ENCODE data around the gene PRKG1. TPM values are rescaled to one million over a fixed set of nuclear protein-coding genes. Genes with fewer than 3 reads are reported as not detected.

PRKG1 gene
- total and polyA plus RNA-seq, 2 experiments from 2014 or later: 18.2 to 21.1 TPM

- Histone ChIP-seq H3K36me3 (ENCODE audit: insufficient read depth) (no peaks in the 10 kb centered on the region), H3K27me3 (ENCODE audit: insufficient read depth) (no peaks in the 10 kb centered on the region), H3K4me2 (no peak overlapping the region), H3F3A (replicated peaks; ENCODE audit: low read depth) (no peaks in the 10 kb centered on the region), H3K4me1 (ENCODE audit: insufficient read depth) (peaks cover 5% of the 10 kb centered on the region), H4K20me1 (replicated peaks; ENCODE audit: insufficient read depth) (no peaks in the 10 kb centered on the region), H3K4me3 (no peak overlapping the region), H3K9me2 (ENCODE audit: insufficient read depth) (no peaks in the 10 kb centered on the region), H3K27ac (ENCODE audit: low read depth) (no peak overlapping the region), H2AFZ (no peak overlapping the region), H3K79me2 (replicated peaks; ENCODE audit: insufficient read depth) (no peaks in the 10 kb centered on the region)
- DNase-seq (ENCODE audit: low spot score) (no peak), ATAC-seq (no peak)
- Mint-ChIP-seq H3K27me3 (ENCODE audit: insufficient read depth, low read depth, poor library complexity) (peaks cover 3% of the 10 kb centered on the region), H3K4me1 (peaks cover 4% of the 10 kb centered on the region), H3K27ac (no peak overlapping the region), H3K36me3 (ENCODE audit: low read depth) (peaks cover 8% of the 10 kb centered on the region; the same call in 2 of the 3 replicates), H3K9me3 (peaks cover 8% of the 10 kb centered on the region; the same call in 1 of the 3 replicates), H3K4me3 (no peak overlapping the region)
- TF ChIP-seq STAT1 (IDR thresholded peaks at IDR 0.05; ENCODE audit: unreplicated experiment) (no peak), REST (IDR thresholded peaks at IDR 0.05; ENCODE audit: unreplicated experiment) (no peak)
These were observed 55.8 kb downstream of the PRKG1 start for GRCh38 chr10:51129946-51130544.

GRCh38 chr10:51137756-51138529 is 63.7 kb downstream of the PRKG1 start:
- no peaks in the 10 kb centered on the region for H3K36me3 Mint-ChIP-seq (ENCODE audit: low read depth)
- DNase-seq (ENCODE audit: low spot score): no peak
- ATAC-seq: no peak
- Histone ChIP-seq H2AFZ (no peak overlapping the region), H3K9me2 (ENCODE audit: insufficient read depth) (no peaks in the 10 kb centered on the region), H3K27ac (ENCODE audit: low read depth) (no peak overlapping the region), H4K20me1 (replicated peaks; ENCODE audit: insufficient read depth) (no peaks in the 10 kb centered on the region), H3K27me3 (ENCODE audit: insufficient read depth) (no peaks in the 10 kb centered on the region), H3K4me2 (no peak overlapping the region), H3K36me3 (ENCODE audit: insufficient read depth) (no peaks in the 10 kb centered on the region), H3K4me1 (ENCODE audit: insufficient read depth) (peaks cover 12% of the 10 kb centered on the region), H3F3A (replicated peaks; ENCODE audit: low read depth) (no peaks in the 10 kb centered on the region), H3K4me3 (no peak overlapping the region), H3K79me2 (replicated peaks; ENCODE audit: insufficient read depth) (no peaks in the 10 kb centered on the region)
- H3K27ac Mint-ChIP-seq: no peak overlapping the region
- H3K9me3 Mint-ChIP-seq: no peaks in the 10 kb centered on the region
- H3K27me3 Mint-ChIP-seq (ENCODE audit: insufficient read depth, low read depth, poor library complexity): no peaks in the 10 kb centered on the region
- H3K4me1 Mint-ChIP-seq: peaks cover 16% of the 10 kb centered on the region
- no peak overlapping the region for H3K4me3 Mint-ChIP-seq
- TF ChIP-seq NANOG (IDR thresholded peaks at IDR 0.05; ENCODE audit: borderline replicate concordance) (no peak), ZNF331 (CRISPR knock-in tag; IDR thresholded peaks at IDR 0.05; ENCODE audit: low read depth) (no peak), CREB1 (CRISPR knock-in tag; IDR thresholded peaks at IDR 0.05; ENCODE audit: low read depth) (no peak), POLR2AphosphoS5 (IDR thresholded peaks at IDR 0.05; ENCODE audit: low read depth) (no peak), JUNB (IDR thresholded peaks at IDR 0.05; ENCODE audit: unreplicated experiment) (no peak), ETS1 (IDR thresholded peaks at IDR 0.05) (no peak), REST (IDR thresholded peaks at IDR 0.05; ENCODE audit: unreplicated experiment) (no peak), EZH2phosphoT487 (IDR thresholded peaks at IDR 0.05; ENCODE audit: unreplicated experiment) (no peak), STAT1 (IDR thresholded peaks at IDR 0.05; ENCODE audit: unreplicated experiment) (no peak), ZNF114 (CRISPR knock-in tag; IDR thresholded peaks at IDR 0.05) (no peak), CTCF (conservative IDR thresholded peaks at IDR 0.05; ENCODE audit: low read depth in 2 of 2) (no peak), EZH2 (IDR thresholded peaks at IDR 0.05; ENCODE audit: low read depth, unreplicated experiment) (no peak)

All from GM23338 (cell line).